ENCODE results near the gene IRX2.

IRX2 gene

DNA sequence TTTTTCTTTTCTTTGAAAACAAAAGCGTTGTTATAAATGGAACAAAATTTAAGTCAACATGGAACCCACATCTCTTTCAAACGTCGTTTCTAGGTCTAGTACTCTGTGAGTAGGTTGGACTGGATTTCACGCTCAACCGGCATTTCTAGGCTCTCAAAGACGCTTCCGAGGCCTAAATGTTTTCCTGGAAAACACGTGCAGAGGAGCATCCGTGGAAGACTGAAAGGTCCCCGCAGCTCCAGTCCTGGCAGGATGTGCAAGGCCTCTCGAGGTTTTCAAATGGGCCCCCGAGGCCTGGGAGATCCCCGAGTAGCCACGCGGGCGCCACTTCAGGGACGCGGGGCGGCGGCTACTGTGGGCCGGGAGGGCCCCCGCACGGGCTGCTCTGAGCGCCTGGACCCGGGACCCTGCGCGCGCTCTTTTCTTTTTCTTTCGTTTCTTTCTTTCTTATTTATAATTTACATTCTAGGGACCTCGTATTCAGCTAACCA, 4.2 kb upstream of the IRX2 start:
- no peak for DNase-seq

DNA sequence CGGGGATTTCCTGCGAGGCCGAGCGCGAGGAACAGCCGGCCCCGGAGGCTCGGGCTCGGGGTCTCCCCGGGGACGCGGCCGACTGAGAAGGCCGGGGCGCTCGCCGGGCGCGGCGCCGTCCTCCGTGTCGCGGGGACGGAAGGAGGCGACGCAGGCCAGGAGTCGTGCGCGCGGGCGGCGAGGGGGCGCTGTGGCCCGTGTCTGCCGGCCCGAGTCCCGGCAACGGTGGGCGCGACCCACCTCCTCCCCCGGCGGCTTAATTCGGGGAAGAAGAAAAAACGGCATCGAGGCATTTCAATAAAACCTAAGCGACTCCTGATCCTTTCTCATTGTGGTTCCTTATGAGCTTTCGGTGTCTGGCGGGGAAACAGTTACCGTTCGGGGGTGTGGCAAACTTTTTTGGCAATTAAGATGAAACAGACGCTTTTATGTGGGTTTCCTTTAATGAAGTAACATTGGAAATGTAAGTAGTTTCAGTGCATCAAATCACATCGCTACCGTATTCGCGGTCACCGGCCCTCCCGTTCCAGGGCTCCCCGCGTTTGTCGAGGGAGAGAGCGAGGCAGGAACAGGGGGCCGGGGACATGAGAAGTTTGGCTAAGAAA, 3.7 kb upstream of the IRX2 start:
- DNase-seq: no peak

DNA sequence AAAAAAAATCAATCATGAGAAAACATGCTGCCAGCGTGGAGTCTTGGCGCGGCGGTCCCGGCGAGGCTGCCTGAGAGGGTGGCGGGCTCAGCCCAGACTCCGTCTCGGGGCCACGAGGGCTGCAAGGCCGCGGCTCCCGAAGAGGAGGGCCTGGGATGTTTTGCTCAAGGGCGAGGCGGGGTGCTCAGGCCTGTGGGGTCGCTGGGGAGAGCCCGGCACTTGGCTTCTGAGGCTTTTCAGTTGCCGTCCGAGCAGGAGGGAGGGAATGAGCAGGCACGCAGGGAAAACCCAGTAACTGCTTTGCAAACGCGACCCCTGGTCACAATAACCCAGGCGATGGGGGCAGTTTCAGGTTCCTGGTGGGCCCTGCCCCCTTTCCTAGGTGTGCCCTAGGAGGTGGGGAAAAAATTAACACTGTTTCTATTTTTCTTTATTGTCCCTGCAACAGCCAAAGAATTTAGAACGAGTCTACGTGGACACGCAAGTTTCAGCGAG, 3.2 kb upstream of the IRX2 start:
- DNase-seq: no peak

DNA sequence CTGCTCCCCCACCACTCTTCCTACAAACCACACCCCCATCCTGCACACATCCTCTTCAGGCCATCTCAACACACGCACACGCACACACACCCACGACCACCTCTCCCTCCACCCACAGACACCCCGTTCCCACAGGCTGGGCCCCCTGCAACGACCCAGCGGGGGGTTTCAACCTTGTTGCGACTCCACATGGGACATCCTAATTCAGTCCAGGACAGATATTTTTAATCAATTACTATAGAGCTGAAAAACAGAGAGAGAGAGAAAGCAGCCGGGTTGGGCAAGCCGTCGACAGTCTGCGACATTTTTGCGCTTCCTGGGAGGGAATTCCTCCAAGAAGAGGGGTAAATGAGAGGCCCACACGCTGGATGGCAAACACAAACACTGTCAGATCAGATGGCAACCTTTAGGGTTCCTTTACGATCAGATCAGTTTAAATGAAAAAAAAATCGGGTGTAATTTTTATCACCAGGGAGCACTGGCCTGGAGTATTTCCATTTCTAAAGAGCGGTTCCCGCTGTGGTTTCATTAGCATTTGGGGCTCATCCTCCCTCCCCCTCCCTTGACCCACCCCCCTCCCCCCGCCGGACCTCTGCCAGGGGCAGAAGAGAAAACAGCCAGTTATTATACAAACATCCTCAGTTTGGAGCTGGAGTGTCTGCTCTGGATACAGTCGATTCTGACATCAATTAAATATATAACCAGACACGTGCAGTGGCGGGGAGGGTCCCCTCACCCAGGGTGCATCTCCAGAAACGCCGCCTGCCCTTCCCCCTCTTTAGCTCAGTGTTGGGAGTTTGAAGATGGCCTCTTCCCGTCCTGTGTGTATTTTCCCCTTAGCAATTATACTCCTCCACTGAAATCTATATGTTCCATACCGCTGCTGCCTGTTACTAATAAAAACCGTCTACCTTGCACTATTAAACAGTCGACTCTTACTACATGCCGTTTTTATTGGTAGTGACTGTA, 2.3 kb upstream of the IRX2 start:
- DNase-seq: no peak

DNA sequence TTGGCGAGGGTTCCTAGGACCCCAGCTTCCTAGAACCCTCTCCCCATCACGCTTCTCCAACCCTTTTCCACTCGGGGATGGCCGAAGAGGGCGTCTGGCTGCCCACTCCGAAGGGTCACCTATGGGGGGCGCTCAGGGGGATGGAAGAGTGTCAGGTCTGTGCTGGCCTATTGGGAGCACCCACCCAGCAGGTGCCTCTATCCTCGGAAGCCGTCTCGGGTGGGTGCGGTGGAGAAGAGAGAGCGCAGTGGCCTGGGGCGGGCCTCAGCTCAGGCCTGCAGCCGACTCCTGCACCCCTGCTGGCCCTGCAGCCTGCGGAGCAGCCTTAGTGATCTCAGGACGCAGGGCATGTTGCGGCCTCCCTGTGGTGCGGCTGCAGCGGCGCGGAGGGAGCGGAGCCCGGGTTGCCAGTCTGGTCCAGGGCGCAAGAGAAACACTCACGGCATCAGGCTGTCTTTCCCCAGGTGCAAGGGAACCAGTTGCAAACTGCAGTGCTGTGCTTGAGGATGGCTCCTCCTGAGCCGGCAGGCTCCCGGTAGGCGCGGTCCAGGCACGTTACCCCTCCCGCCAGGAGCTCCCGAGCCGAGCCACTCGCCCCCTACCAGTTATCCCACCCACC, 1.5 kb upstream of the IRX2 start:
- no peak for DNase-seq

DNA sequence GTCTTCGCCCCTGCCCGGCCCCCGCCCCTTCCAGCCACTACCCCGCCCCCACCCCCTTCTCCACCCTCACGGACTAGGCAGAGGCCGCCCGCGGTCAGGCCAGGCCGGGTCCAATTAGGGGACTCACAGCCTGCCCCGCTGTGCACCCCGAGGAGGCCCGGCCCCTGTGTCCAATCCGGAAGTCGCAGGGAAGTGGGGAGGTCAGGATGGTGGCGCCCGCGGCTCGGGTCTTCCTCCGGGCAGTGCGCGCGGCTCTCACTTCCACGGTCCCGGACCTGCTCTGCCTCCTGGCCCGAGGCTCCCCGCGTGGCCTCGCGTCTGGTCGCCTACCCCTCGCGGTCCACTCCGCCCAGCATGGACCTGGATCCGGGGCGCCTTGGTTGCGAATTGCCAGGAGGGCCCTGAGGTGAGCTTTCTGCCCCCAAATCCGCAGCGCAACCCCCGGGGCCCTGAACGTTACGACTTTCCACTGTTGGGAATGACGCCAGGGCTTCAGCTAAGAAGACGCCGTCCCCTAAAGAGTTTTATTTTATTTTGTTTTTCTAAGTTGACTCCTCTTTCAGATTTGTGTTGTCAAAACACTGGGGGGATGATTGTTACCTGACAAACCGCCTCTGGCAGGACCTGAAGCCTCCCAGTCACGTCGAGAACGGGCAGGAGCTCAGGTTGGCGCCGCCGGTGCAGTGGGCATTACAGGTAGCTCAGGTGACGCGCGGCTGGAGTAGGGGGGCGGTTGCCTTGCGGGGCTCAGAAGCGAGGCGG, 763 bp upstream of the IRX2 start:
- DNase-seq: no peak

DNA sequence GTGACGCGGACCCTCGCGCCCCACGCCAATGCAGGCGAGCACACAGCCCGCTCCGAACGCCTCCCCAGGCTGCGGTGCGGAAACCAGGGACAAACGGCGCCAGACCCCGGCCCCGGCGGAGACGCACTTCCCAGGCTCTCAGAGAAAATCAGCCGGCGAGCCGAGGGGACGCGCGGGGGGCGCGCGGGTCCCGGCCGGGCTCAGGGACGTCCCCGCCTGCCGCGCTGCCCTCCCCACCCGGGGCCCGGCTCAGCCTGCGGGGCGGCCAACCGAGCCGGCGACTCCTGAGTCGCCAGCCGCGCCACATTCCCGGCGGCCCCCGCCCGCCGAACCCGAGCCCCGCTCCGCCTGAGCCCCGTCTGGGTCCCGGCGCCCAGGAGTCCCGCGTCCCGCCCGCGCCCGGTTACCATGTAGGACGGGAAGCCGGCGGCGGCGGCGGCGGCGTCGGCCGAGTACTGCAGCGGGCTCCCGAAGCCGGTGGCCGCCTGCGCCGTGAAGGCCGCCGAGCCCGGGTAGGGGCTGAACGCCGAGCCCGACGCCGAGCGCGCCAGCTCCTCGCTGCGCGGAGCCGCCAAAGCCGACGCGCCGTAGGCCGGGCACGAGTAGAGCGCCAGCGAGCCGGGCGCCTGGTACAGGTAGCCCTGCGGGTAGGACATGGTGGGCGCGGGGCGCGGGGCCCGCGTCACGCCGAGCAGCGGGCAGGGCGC, 566 bp downstream of the IRX2 start:
- no peak for DNase-seq

DNA sequence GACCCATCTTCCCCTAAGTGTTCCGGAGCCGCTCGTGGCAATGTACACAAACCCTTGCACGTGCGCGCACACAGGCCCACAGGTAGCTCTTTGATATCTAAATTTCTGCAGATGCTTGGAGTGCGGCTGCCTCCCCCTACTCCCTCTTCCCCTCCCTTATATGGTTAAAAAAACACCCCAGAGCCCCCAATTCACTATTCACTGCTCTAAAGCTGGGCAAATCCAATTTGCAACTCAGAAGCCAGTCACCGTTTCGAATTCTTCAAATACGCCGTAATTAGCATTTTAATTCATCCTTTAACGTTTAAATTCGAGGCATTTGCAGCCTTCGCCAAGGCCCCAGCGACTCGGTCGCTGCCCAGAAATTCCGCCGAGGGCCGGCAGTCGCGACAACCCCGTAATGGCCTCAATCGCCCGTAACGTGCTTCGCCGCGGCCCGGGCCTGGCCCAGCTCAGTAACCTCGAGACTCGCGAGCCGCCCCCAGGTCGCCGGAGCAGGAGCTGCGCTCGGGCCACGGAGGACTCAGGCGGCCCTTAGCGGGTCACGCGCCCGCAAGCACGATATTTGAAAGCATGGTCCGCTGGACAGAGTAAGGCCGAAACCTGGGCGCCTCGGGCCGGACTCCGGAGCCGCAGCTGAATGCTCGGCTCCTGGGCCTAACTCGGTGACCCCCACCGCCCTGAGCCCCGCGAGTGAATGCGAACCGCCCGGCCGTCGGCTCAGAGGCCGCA, 1.3 kb downstream of the IRX2 start:
- DNase-seq: no peak

DNA sequence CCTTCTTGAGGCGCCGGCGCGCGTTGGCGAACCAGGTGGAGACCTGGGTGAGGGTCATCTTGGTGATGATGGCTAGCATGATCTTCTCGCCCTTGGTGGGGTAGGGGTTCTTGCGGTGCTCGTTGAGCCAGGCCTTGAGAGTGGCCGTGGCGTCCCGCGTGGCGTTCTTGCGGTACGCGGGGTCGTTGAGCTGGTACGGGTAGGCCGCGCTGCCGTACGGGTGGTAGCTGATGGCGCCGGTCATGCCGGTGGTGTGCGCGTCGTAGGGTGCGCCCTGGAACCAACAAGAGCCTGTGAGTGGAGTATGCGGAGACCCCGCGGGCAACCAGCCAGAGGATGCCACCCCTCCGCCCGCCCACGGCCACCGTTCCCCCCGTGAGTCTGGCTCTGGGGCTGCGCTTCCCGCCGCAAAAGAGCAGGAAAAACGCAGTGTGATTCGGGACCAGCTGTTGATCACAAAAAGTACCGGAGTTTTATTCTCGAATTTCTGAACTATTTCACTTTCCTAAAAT, 1.9 kb downstream of the IRX2 start:
- no peak for DNase-seq

DNA sequence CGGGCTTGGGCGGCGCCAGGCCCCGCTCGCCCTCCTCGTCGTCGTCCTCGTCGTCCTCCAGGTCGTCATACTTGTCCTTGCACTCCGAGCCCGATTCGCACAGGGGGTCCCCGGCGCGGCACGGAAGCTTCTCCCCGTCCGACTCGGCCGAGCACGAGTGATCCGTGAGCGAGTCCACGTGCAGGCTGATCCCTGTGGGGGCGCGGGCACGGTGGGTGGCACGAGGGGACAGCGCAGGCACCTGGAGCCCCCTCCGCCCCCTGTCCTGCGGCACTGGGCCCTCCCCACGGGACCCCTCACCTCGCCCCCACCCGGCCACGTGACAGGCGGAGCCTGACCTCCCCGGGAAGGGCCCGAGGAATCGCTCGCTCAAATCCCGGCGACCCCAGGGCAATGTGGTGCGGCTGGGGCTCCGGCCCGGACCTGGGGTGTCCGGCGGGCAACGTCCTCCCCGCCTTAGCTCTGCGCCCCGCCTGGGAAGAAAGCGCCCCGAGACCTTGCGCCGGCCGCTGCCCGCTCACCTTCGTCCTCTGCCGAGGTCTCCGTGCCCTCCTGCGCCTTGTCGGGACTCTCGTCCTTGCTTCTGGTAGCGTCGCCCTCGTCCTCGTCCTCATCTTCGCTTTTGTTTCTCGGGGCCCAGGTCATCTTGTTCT, 2.5 kb downstream of the IRX2 start:
- DNase-seq: no peak

DNA sequence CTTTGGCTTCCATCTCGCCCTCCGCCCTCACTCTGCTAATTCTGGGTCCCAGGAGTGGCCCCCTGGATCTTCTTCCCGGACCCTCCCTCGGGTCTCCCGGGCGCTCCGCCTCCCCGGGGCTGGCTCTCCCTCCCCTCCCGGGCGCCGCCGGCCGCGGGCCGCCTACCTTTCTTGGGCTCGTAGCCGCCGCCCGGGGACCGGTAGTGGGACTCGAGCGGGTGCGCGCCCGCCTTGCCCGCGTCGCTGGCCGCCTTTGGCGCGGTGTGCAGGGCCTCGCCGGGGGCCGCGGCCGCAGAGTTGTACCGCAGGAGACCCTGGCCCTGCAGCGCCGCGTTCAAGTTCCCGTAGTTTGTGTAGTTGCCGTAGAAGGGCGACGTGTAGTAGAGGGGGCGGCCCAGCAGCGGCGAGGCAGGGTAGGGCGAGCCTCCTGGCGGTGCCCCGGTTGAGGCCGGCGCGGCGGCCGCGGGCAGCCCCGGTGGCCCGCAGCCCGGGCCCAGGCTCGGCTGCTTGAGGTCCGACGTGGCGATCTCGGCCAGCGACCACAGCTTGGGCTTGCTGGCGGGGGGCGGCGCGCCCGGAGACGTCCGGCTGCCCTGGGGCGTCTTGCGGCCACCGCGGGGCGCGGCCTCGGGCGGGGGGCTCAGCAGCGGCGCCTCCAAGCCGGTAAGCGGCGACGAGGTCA, 3.2 kb downstream of the IRX2 start:
- no peak for DNase-seq

DNA sequence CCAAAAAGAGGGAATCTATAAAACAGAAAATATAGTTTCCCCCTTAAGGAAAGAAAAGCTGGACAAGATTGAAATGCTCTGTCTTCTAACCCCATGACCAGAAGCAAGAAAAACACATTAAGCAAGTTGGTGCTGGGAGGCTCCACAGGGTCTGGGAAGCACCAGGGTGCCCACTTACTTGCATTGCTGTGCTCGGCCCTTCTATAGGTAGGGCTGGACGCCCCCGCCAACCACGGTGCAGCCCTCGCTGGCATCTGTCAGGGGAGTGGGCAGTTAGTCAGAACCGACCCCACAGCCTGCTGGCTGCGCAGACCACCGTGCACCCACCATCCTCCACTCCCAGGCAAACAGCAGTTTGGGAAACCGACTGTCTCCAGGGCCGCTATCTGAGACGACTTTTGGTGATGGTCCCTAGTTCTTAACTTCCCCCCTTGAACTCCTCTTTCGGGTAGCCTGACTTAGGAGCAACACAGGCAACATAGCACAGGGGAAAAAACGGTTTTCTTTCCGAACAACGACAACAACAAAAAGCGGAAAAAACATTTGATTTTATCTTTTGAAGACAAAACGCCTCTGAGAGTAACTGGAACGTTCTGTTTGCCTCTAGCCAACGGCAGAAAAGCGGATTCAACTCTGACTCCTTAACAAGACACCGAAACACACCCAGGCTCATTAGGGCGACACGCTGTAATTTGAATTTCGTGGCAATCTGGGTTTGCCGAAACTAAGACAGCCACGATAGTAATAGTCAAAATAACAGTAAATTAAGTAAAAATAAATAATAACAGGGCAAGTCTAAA, 3.9 kb downstream of the IRX2 start:
- no peak for DNase-seq

DNA sequence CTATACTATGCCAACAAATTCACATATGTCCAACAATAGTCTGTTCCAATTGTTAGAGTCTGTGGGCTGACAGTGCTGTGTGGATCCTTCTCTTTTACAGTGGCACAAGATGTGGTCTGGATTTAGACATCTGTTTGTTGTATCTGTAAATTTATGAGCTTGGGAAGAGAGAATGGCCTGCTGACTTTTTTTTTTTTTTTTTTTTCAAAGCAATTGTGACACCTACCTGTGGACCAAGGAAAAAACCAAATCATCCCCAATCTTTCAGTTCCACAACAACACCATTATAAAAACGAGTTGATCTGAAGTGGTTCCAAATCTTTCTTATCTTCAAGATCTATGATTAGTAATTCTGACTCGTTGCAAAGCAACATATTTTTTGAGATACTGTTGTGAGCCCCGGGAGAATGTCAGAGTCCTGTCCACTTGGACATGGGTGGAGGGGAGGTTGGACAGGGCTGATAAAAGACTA, 4.9 kb downstream of the IRX2 start:
- no peak for DNase-seq

DNA sequence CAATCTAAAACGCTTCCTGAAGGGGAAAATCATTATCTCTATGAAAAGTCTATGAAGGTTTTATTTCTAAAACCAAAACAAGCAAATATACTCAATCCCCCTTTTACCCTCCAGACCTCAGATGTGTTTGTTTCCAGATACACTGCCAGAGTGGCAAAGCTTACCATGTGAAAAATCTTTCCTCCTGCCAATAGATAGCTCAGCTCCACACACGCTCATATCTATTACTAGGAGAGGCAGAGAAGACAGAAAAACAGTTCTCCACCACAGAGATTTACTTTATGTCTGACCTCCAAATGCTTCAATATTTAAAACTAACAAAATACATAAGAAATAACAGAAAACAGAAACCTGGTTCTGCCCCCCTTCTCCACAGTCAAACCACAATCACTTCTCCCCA, 7.0 kb downstream of the IRX2 start:
- DNase-seq: no peak

DNA sequence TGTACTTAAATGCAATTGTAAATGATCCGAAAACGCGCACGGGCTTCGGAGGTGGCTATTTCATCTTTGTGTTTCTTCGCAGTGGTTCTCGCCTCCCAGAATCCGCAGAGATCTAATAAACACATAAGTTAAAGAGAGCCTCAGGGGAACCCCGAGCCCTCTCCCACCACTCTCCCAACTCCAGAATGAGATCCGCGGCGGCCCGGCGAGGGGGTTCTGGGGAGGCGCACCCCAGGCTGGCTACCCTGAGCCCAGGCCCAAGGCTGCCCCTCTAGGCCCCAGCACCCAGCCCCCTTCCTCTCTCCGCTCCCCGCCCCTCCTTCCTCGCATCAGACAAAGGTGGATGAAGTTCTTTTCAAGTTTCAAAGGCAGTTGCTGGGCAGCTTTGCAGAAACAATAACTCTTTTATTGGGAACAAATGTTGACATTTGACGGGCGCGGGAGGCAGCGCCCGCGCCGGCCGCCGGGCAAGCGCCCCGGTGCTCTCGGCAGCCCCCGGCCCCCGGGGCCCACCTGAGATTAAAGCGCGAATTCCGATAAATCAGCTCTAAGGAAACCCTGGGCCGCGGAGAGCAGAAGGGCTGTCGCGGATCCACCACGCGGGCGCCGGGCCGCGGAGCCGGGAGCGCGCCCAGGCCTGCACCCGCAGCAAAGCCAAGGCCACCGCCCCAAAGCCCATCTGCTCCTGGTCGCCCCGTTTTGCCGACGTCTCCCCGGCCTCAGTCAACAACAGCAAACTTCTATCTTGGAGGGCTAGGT, 8.4 kb downstream of the IRX2 start:
- no peak for DNase-seq

DNA sequence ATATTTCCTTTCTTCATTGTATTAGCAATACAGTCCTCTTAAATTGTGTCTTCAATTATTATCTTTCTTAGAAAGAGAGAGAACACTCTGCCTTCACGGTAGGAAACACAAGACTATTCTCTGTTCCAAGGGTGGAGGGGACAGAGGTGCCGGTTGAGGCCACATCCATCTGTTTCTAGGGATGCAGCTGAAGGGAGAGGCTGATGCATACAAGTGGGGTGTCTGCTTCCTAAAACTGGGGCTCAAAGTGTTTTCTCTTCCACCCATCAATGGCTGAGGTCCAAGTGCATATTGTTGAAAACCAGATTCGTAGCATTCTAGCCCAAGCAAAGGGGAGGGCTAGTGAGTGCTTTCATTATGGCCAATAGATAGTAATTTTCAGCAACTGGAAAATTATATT, 9.5 kb downstream of the IRX2 start:
- no peak for DNase-seq

DNA sequence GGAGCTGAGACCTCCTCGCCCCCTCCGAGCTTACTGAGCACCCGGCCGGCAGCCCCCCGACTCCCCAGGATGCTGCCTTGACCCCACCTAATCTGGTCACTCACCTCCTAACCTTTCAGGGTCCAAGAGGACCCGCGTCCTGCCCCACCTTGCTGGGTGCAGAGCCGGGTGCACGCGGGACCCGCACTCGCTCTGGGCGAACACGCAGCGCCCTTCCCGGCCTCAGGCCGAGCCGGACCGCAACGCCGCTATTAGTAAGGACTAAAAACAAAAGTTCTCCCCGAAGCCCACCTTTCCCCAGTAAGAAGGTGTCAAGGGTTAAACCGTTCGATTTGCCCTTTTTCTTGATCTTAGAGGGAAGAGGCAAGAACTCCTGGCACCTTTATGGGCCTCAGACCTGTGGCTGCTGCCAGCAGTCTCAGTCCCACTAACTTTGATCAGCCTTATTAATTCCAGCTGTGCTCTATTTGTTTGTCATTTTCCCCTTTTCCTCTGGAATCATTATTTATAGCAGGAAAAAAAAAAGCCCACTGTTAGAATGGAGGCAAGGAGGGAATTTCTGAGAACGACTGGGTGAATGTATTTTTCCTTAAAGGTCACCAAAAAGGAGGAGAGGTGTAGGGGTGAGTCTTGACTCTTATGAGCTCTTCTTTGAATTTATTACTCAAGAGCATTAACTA, 10.5 kb downstream of the IRX2 start:
- DNase-seq: no peak
